OCI-M1 (cell line): ENCODE data around the gene GPSM1.

ENCODE experiments used
- DNase-seq: peaks from one replicate; lab custom pipeline; 2025; lab: John Stamatoyannopoulos, UW

The GPSM1 gene

GRCh38 chr9:136304981-136305380 lies 22.4 kb upstream of the GPSM1 start:
- DNase-seq, result no peak

- DNase-seq, result no peak
Measured at GRCh38 chr9:136305804-136306203, 21.5 kb upstream of the GPSM1 start.

- peak; percentile 36 for DNase-seq
Measured at GRCh38 chr9:136306211-136307208, 20.8 kb upstream of the GPSM1 start.

- DNase-seq, result no peak
Measured at GRCh38 chr9:136307215-136307750, 20.1 kb upstream of the GPSM1 start.

GRCh38 chr9:136308006-136308701 lies 19.2 kb upstream of the GPSM1 start:
- DNase-seq, result no peak

GRCh38 chr9:136308702-136309053 lies 18.7 kb upstream of the GPSM1 start:
- no peak for DNase-seq

- DNase-seq, result no peak
Measured at GRCh38 chr9:136309101-136309801, 18.1 kb upstream of the GPSM1 start.

- DNase-seq, result no peak
Measured at GRCh38 chr9:136309806-136310220, 17.5 kb upstream of the GPSM1 start.

- DNase-seq, result no peak
Measured at GRCh38 chr9:136310273-136311030, 16.9 kb upstream of the GPSM1 start.

GRCh38 chr9:136311051-136312008 lies 16.0 kb upstream of the GPSM1 start:
- peak; percentile 43 for DNase-seq

- no peak for DNase-seq
Measured at GRCh38 chr9:136312009-136312375, 15.3 kb upstream of the GPSM1 start.

- peak; percentile 63 for DNase-seq
Measured at GRCh38 chr9:136312436-136312835, 14.9 kb upstream of the GPSM1 start.

- no peak for DNase-seq
Measured at GRCh38 chr9:136313111-136314055, 14.0 kb upstream of the GPSM1 start.

- no peak for DNase-seq
Measured at GRCh38 chr9:136314056-136314416, 13.3 kb upstream of the GPSM1 start.

GRCh38 chr9:136314944-136315343 lies 12.4 kb upstream of the GPSM1 start:
- DNase-seq, result peak; percentile 8

- no peak for DNase-seq
Measured at GRCh38 chr9:136316271-136316751, 11.0 kb upstream of the GPSM1 start.

GRCh38 chr9:136316896-136317676 lies 10.3 kb upstream of the GPSM1 start:
- no peak for DNase-seq

GRCh38 chr9:136317695-136318094 lies 9.6 kb upstream of the GPSM1 start:
- no peak for DNase-seq
